Vagina (tissue), 2 donors: ENCODE results near the gene SLC16A5.

Experiments
- CTCF ChIP-seq, 3 experiments: fragments of 450-650 bp in 2 of 3; fragments of 200-600 bp in 1 of 3; sonication (generic) in 1 of 3; IDR thresholded peaks; one replicate each; pipeline ENCODE4 v1.5.1; 2017 to 2019; ENCODE audit warnings: antibody characterized with exemption in 3 of 3, mild to moderate bottlenecking in 2 of 3, moderate library complexity in 2 of 3
- POLR2A ChIP-seq, 2 donors: fragments of 450-650 bp; IDR thresholded peaks; one replicate each; pipeline ENCODE4 v1.6.1; 2017; ENCODE audit warnings: antibody characterized with exemption in 2 of 2, mild to moderate bottlenecking in 2 of 2, moderate library complexity in 2 of 2
- POLR2AphosphoS5 ChIP-seq, 2 donors: sonication (generic); formaldehyde crosslinking; IDR thresholded peaks; one replicate each; pipeline ENCODE4 v1.9.0; 2017; ENCODE audit warnings: antibody characterized with exemption in 2 of 2, mild to moderate bottlenecking in 2 of 2, low read depth in 1 of 2; ENCODE audit not compliant: insufficient read depth in 1 of 2

- no peak for TF ChIP-seq CTCF (IDR thresholded peaks at IDR 0.05)
- TF ChIP-seq POLR2A (IDR thresholded peaks at IDR 0.05) = no peak
- no peak for TF ChIP-seq POLR2AphosphoS5 (IDR thresholded peaks at IDR 0.05; ENCODE audit: insufficient read depth in 1 of 2, low read depth in 1 of 2)
Observed at GRCh38 chr17:75064040-75064439, 23.7 kb upstream of the SLC16A5 start.
